ENCODE results near the gene CCDC183. TPM values are rescaled to one million over a fixed set of nuclear protein-coding genes. Genes with fewer than 3 reads are reported as not detected.

Gene CCDC183
- total and polyA plus RNA-seq, 10 of the 15 experiments (the other 5 are each of a cell fraction or from before 2014, with no cell fraction given), result 0.04 to 1.2 (median 0.55) TPM; not detected in 5

- TF ChIP-seq, protein P1, sequence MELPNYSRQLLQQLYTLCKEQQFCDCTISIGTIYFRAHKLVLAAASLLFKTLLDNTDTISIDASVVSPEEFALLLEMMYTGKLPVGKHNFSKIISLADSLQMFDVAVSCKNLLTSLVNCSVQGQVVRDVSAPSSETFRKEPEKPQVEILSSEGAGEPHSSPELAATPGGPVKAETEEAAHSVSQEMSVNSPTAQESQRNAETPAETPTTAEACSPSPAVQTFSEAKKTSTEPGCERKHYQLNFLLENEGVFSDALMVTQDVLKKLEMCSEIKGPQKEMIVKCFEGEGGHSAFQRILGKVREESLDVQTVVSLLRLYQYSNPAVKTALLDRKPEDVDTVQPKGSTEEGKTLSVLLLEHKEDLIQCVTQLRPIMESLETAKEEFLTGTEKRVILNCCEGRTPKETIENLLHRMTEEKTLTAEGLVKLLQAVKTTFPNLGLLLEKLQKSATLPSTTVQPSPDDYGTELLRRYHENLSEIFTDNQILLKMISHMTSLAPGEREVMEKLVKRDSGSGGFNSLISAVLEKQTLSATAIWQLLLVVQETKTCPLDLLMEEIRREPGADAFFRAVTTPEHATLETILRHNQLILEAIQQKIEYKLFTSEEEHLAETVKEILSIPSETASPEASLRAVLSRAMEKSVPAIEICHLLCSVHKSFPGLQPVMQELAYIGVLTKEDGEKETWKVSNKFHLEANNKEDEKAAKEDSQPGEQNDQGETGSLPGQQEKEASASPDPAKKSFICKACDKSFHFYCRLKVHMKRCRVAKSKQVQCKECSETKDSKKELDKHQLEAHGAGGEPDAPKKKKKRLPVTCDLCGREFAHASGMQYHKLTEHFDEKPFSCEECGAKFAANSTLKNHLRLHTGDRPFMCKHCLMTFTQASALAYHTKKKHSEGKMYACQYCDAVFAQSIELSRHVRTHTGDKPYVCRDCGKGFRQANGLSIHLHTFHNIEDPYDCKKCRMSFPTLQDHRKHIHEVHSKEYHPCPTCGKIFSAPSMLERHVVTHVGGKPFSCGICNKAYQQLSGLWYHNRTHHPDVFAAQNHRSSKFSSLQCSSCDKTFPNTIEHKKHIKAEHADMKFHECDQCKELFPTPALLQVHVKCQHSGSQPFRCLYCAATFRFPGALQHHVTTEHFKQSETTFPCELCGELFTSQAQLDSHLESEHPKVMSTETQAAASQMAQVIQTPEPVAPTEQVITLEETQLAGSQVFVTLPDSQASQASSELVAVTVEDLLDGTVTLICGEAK (IDR thresholded peaks at IDR 0.05; ENCODE audit: borderline replicate concordance), result no peak
- TF ChIP-seq, protein P2, sequence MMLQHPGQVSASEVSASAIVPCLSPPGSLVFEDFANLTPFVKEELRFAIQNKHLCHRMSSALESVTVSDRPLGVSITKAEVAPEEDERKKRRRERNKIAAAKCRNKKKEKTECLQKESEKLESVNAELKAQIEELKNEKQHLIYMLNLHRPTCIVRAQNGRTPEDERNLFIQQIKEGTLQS (IDR thresholded peaks at IDR 0.05; ENCODE audit: borderline replicate concordance, extremely low read depth, low read depth, low read length), result 0 out of 2 replicates have a peak, but pooled peaks have one; percentile 6
- TF ChIP-seq TBL1XR1 (IDR thresholded peaks at IDR 0.05; ENCODE audit: low read depth, low read length), result no peak
- no peak for TF ChIP-seq ZNF622 (IDR thresholded peaks at IDR 0.05)
- TF ChIP-seq EGR1 (IDR thresholded peaks at IDR 0.05; ENCODE audit: borderline replicate concordance in 1 of 2, low read depth in 2 of 2, low read length in 2 of 2), result peak in 1 of 2 experiments; percentile 58; a peak in 2 of 3 replicates
- TF ChIP-seq CHD2 (IDR thresholded peaks at IDR 0.05; ENCODE audit: borderline replicate concordance, low read depth, low read length), result peak; percentile 55; the same call in 1 of the 2 replicates
- TF ChIP-seq TAF1 (IDR thresholded peaks at IDR 0.05; ENCODE audit: borderline replicate concordance, low read depth, low read length), result peak; percentile 53; the same call in 1 of the 2 replicates
- TF ChIP-seq NKRF (conservative IDR thresholded peaks at IDR 0.05), result no peak
- TF ChIP-seq, protein P3, sequence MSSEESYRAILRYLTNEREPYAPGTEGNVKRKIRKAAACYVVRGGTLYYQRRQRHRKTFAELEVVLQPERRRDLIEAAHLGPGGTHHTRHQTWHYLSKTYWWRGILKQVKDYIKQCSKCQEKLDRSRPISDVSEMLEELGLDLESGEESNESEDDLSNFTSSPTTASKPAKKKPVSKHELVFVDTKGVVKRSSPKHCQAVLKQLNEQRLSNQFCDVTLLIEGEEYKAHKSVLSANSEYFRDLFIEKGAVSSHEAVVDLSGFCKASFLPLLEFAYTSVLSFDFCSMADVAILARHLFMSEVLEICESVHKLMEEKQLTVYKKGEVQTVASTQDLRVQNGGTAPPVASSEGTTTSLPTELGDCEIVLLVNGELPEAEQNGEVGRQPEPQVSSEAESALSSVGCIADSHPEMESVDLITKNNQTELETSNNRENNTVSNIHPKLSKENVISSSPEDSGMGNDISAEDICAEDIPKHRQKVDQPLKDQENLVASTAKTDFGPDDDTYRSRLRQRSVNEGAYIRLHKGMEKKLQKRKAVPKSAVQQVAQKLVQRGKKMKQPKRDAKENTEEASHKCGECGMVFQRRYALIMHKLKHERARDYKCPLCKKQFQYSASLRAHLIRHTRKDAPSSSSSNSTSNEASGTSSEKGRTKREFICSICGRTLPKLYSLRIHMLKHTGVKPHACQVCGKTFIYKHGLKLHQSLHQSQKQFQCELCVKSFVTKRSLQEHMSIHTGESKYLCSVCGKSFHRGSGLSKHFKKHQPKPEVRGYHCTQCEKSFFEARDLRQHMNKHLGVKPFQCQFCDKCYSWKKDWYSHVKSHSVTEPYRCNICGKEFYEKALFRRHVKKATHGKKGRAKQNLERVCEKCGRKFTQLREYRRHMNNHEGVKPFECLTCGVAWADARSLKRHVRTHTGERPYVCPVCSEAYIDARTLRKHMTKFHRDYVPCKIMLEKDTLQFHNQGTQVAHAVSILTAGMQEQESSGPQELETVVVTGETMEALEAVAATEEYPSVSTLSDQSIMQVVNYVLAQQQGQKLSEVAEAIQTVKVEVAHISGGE (CRISPR knock-in tag; IDR thresholded peaks at IDR 0.05), result no peak
- TF ChIP-seq BMI1 (IDR thresholded peaks at IDR 0.05; ENCODE audit: borderline replicate concordance), result no peak
- TF ChIP-seq HDAC6 (IDR thresholded peaks at IDR 0.05; ENCODE audit: unreplicated experiment), result no peak
- TF ChIP-seq CREM (IDR thresholded peaks at IDR 0.05; ENCODE audit: low read depth), result no peak
- no peak for TF ChIP-seq EED (IDR thresholded peaks at IDR 0.05; ENCODE audit: low read depth)
- no peak for TF ChIP-seq MTA3 (IDR thresholded peaks at IDR 0.05; ENCODE audit: borderline replicate concordance, low read length)
- no peak for TF ChIP-seq CBFB (IDR thresholded peaks at IDR 0.05; ENCODE audit: low read depth)
- TF ChIP-seq IRF4 (IDR thresholded peaks at IDR 0.05; ENCODE audit: low read depth, low read length), result no peak
- TF ChIP-seq FOS (IDR thresholded peaks at IDR 0.05; ENCODE audit: borderline replicate concordance, extremely low read depth, insufficient read length), result no peak
- TF ChIP-seq KDM1A (IDR thresholded peaks at IDR 0.05; ENCODE audit: borderline replicate concordance), result no peak
- TF ChIP-seq MEF2B (IDR thresholded peaks at IDR 0.05; ENCODE audit: partially characterized antibody, poor library complexity, severe bottlenecking), result no peak
Observed at GRCh38 chr9:136790640-136791515, 5.3 kb upstream of the CCDC183 start, which contains the start of gene TMEM141 (continued).
